SK-N-SH (cell line): ENCODE measurements around the gene SPOP.

Source experiments
- CHD2 ChIP-seq: fragments of 150-350 bp; IDR thresholded peaks from 2 replicates; pipeline ENCODE4 v1.6.1; 2018; ENCODE audit warnings: low read length; ENCODE audit not compliant: partially characterized antibody
- CTCF ChIP-seq: fragments of 200-600 bp; sonication (generic); IDR thresholded peaks from 2 replicates; pipeline ENCODE4 v1.6.1; 2017; ENCODE audit warnings: antibody characterized with exemption, mild to moderate bottlenecking, moderate library complexity
- EP300 ChIP-seq, 2 experiments: IDR thresholded peaks; 2 replicates each; pipeline versions ENCODE4 v1.4.0 to v1.6.1; 2012; ENCODE audit warnings: borderline replicate concordance in 1 of 2, low read depth in 1 of 2, low read length in 1 of 2
- EZH2phosphoT487 ChIP-seq: fragments of 200-600 bp; sonication (generic); IDR thresholded peaks from 2 replicates; pipeline ENCODE4 v1.6.1; 2017; ENCODE audit warnings: low read depth, mixed run types, mild to moderate bottlenecking, antibody characterized with exemption, moderate library complexity, borderline replicate concordance
- MAX ChIP-seq: IDR thresholded peaks from 2 replicates; pipeline ENCODE4 v1.4.0; 2012; ENCODE audit warnings: low read depth
- NRF1 ChIP-seq: IDR thresholded peaks from 2 replicates; pipeline ENCODE4 v1.6.1; 2012; ENCODE audit warnings: low read depth, mild to moderate bottlenecking, low read length
- POLR2AphosphoS5 ChIP-seq: IDR thresholded peaks from 2 replicates; pipeline ENCODE4 v1.6.1; 2012; ENCODE audit warnings: low read depth, low read length
- REST ChIP-seq: IDR thresholded peaks from 2 replicates; pipeline ENCODE4 v1.6.1; 2012; ENCODE audit warnings: mild to moderate bottlenecking, low read depth, low read length, moderate library complexity
- RXRA ChIP-seq: IDR thresholded peaks from 2 replicates; pipeline ENCODE4 v1.4.0; 2012; ENCODE audit warnings: low read depth, mild to moderate bottlenecking, borderline replicate concordance
- SIN3A ChIP-seq: IDR thresholded peaks from 2 replicates; pipeline ENCODE4 v1.6.1; 2012; ENCODE audit warnings: low read depth, mild to moderate bottlenecking, low read length, moderate library complexity, borderline replicate concordance
- TAF1 ChIP-seq: IDR thresholded peaks from 2 replicates; pipeline ENCODE4 v1.6.1; 2012; ENCODE audit warnings: low read depth, mild to moderate bottlenecking, low read length, moderate library complexity, borderline replicate concordance
- USF2 ChIP-seq: fragments of 150-350 bp; IDR thresholded peaks from 2 replicates; pipeline ENCODE4 v1.6.1; 2017; ENCODE audit warnings: antibody characterized with exemption, low read length, low read depth, borderline replicate concordance

GRCh38 chr17:49595980-49596379 lies 81.9 kb downstream of the SPOP start:
- TF ChIP-seq EZH2phosphoT487 (no peak), TAF1 (no peak), USF2 (no peak), POLR2AphosphoS5 (no peak), CTCF (no peak), REST (no peak), MAX (no peak), RXRA (no peak), SIN3A (no peak), CHD2 (no peak), NRF1 (no peak), EP300 (IDR thresholded peaks at IDR 0.05; ENCODE audit: borderline replicate concordance in 1 of 2, low read depth in 1 of 2, low read length in 1 of 2) (no peak)
